ENCODE results near the gene TRHDE. TPM values are rescaled to one million over a fixed set of nuclear protein-coding genes. Genes with fewer than 3 reads are reported as not detected.

Gene TRHDE
- total RNA-seq, 1 donor from 2014 or later: 34.9 TPM

GRCh38 chr12:72574138-72574537, 302.0 kb downstream of the TRHDE start:
- no peak for TF ChIP-seq POLR2A (IDR thresholded peaks at IDR 0.05)
- TF ChIP-seq POLR2AphosphoS5 (IDR thresholded peaks at IDR 0.05; ENCODE audit: insufficient read depth in 1 of 2, low read depth in 1 of 2): no peak
- no peak for TF ChIP-seq CTCF (IDR thresholded peaks at IDR 0.05)
- Histone ChIP-seq H3K36me3 (no peaks in the 10 kb centered on the region), H3K9me3 (no peaks in the 10 kb centered on the region), H3K4me3 (no peak overlapping the region), H3K27me3 (no peaks in the 10 kb centered on the region), H3K27ac (no peak overlapping the region), H3K4me1 (no peaks in the 10 kb centered on the region)
- intact Hi-C loops (cut with DNase I): no loop called here
- DNase-seq (ENCODE audit: extremely low spot score in 2 of 2): no peak

GRCh38 chr12:72578327-72578726, 306.2 kb downstream of the TRHDE start:
- intact Hi-C loops (cut with DNase I): no loop called here
- no peaks in the 10 kb centered on the region for H3K9me3 ChIP-seq
- H3K27ac ChIP-seq: no peak overlapping the region
- no peaks in the 10 kb centered on the region for H3K4me1 ChIP-seq
- DNase-seq (ENCODE audit: extremely low spot score in 2 of 2): no peak
- TF ChIP-seq POLR2A (IDR thresholded peaks at IDR 0.05): no peak
- TF ChIP-seq POLR2AphosphoS5 (IDR thresholded peaks at IDR 0.05; ENCODE audit: insufficient read depth in 1 of 2, low read depth in 1 of 2): no peak
- no peak for TF ChIP-seq CTCF (IDR thresholded peaks at IDR 0.05)
- H3K4me3 ChIP-seq: no peak overlapping the region
- H3K36me3 ChIP-seq: no peaks in the 10 kb centered on the region
- no peaks in the 10 kb centered on the region for H3K27me3 ChIP-seq

- intact Hi-C loops (cut with DNase I): no loop called here
These were observed 314.3 kb downstream of the TRHDE start for GRCh38 chr12:72586456-72586855.

GRCh38 chr12:72602581-72602980, 330.4 kb downstream of the TRHDE start:
- Histone ChIP-seq H3K4me1 (no peaks in the 10 kb centered on the region), H3K4me3 (no peak overlapping the region), H3K27ac (no peak overlapping the region), H3K27me3 (no peaks in the 10 kb centered on the region), H3K9me3 (no peaks in the 10 kb centered on the region), H3K36me3 (no peaks in the 10 kb centered on the region)
- TF ChIP-seq CTCF (IDR thresholded peaks at IDR 0.05) (no peak), POLR2A (IDR thresholded peaks at IDR 0.05) (no peak), POLR2AphosphoS5 (IDR thresholded peaks at IDR 0.05; ENCODE audit: insufficient read depth in 1 of 2, low read depth in 1 of 2) (no peak)
- no peak for DNase-seq (ENCODE audit: extremely low spot score in 2 of 2)
- intact Hi-C loops (cut with DNase I): no loop called here

More at GRCh38 chr12:72586456-72586855, 314.3 kb downstream of the TRHDE start:
- no peak overlapping the region for H3K27ac ChIP-seq
- H3K9me3 ChIP-seq: no peaks in the 10 kb centered on the region
- no peak overlapping the region for H3K4me3 ChIP-seq
- no peak for DNase-seq (ENCODE audit: extremely low spot score in 2 of 2)
- no peaks in the 10 kb centered on the region for H3K4me1 ChIP-seq
- H3K36me3 ChIP-seq: no peaks in the 10 kb centered on the region
- no peak for TF ChIP-seq CTCF (IDR thresholded peaks at IDR 0.05)
- no peak for TF ChIP-seq POLR2A (IDR thresholded peaks at IDR 0.05)
- no peak for TF ChIP-seq POLR2AphosphoS5 (IDR thresholded peaks at IDR 0.05; ENCODE audit: insufficient read depth in 1 of 2, low read depth in 1 of 2)
- H3K27me3 ChIP-seq: no peaks in the 10 kb centered on the region

- DNase-seq (ENCODE audit: extremely low spot score in 2 of 2): no peak
- no peak for TF ChIP-seq CTCF (IDR thresholded peaks at IDR 0.05)
- Histone ChIP-seq H3K27ac (no peak overlapping the region), H3K4me1 (no peaks in the 10 kb centered on the region), H3K27me3 (no peaks in the 10 kb centered on the region), H3K4me3 (no peak overlapping the region), H3K9me3 (no peaks in the 10 kb centered on the region), H3K36me3 (no peaks in the 10 kb centered on the region)
- intact Hi-C loops (cut with DNase I): no loop called here
These were observed 333.8 kb downstream of the TRHDE start for GRCh38 chr12:72605975-72606374.

Measured in vagina (tissue), 2 donors.